Ovary (tissue), 9 donors: ENCODE data around the gene FAM180A. TPM values are rescaled to one million over a fixed set of nuclear protein-coding genes. Genes with fewer than 3 reads are reported as not detected.

Experiments
- DNase-seq, 5 donors: peaks; one replicate each; pipeline ENCODE4 v3.0.0-alpha.2; 2019 to 2020
- H3K27ac ChIP-seq, 2 donors: fragments of 200-600 bp; one replicate each; pipeline versions ENCODE4 v1.5.1 to v1.8.0; 2019 to 2022
- H3K27me3 ChIP-seq: fragments of 200-600 bp; one replicate; pipeline ENCODE4 v1.8.0; 2022
- H3K36me3 ChIP-seq: fragments of 200-600 bp; sonication (generic); one replicate; pipeline ENCODE4 v1.5.1; 2019
- H3K4me1 ChIP-seq: one replicate; pipeline ENCODE4 v1.8.1; 2013; ENCODE audit warnings: mild to moderate bottlenecking, moderate library complexity; ENCODE audit not compliant: insufficient read depth
- H3K4me3 ChIP-seq: fragments of 200-600 bp; sonication (generic); one replicate; pipeline ENCODE4 v1.5.1; 2017
- H3K9me3 ChIP-seq, 2 donors: fragments of 200-600 bp in 1 of 2; sonication (generic) in 1 of 2; one replicate each; pipeline versions ENCODE4 v1.5.1 to v1.8.1; 2013 to 2019; ENCODE audit warnings: mild to moderate bottlenecking in 1 of 2, moderate library complexity in 1 of 2
- CTCF ChIP-seq, 3 donors: fragments of 450-650 bp in 2 of 3; fragments of 200-600 bp in 1 of 3; IDR thresholded peaks; one replicate each; pipeline versions ENCODE4 v1.5.1 to v1.8.0; 2016 to 2022; ENCODE audit warnings: antibody characterized with exemption in 3 of 3, mild to moderate bottlenecking in 1 of 3
- EP300 ChIP-seq: sonication (generic); formaldehyde crosslinking; IDR thresholded peaks from one replicate; pipeline ENCODE4 v1.6.1; 2017; ENCODE audit warnings: antibody characterized with exemption
- POLR2A ChIP-seq: fragments of 450-650 bp; IDR thresholded peaks from one replicate; pipeline ENCODE4 v1.6.1; 2017; ENCODE audit warnings: antibody characterized with exemption, mild to moderate bottlenecking, moderate library complexity
- WGBS, 3 donors: extraction: QIAGEN DNeasy Blood & Tissue Kit in 1 of 3; methylation state at CpG; one replicate each; pipeline versions ENCODE4 v1.1.5 to v1.1.7; 2013 to 2017; 5-methylcytosine and 5-hydroxymethylcytosine counted together
- intact Hi-C, 4 donors: fragments of 100-400 bp; cut with DNase I; formaldehyde crosslinking; loops; one replicate each; pipeline versions ENCODE4 v1.11.0 to v1.15.1; 2022 to 2023
- polyA plus RNA-seq, 2 donors: library from polyadenylated mRNA; stranded (reverse); fragments of 200-250 nt in 1 of 2; fragments of 350-450 nt in 1 of 2; fragmentation: Illumina TruSeq in 1 of 2; extraction: RNeasy Lipid Tissue Mini Kit (QIAGEN cat#74804) in 1 of 2; gene quantifications; one replicate each; pipeline ENCODE4 v1.2.3, GENCODE V29; 2013 to 2014
- total RNA-seq, 7 donors: library from RNA; depleted of rRNA in 2 of 7; stranded (reverse); fragments of >200 nt in 2 of 7; fragmentation: NEBNext Ultra II Directional in 3 of 7; extraction: Animal tissue kit (Norgen Biotek cat#: 25700) in 3 of 7; gene quantifications; one replicate each; pipeline versions ENCODE4 v1.1.0 to v1.2.4, GENCODE V29; 2016 to 2023
- donor health status: DM: no; HTN: no; CAD: no; lungs with moderate emphysema.
- donor health status: DM: no; HTN: no; CAD: no.
- donor health status: Bipolar disorder and iron deficiency.
- donor health status: DM: yes; HTN: yes; CAD: no.
- donor health status: DM: no; HTN: no; CAD: no.
- donor health status: DM: yes; HTN: yes; CAD: no.

The FAM180A gene
- total and polyA plus RNA-seq, 9 donors = 1.1 to 5.3 (median 3.1) TPM

GRCh38 chr7:135718794-135719437 is 29.7 kb downstream of the FAM180A start:
- TF ChIP-seq CTCF (IDR thresholded peaks at IDR 0.05) = no peak
- no peak for TF ChIP-seq EP300
- no peak for TF ChIP-seq POLR2A
- intact Hi-C loops = no loop called here
- Histone ChIP-seq H3K27me3 (no peaks in the 10 kb centered on the region), H3K27ac (no peak overlapping the region), H3K4me1 (no peaks in the 10 kb centered on the region), H3K4me3 (no peak overlapping the region), H3K36me3 (no peaks in the 10 kb centered on the region), H3K9me3 (no peaks in the 10 kb centered on the region)
- WGBS, 3 donors = 24 to 37% (median 28%) methylated on average over 7 of the region's 7 CpGs
- no peak for DNase-seq

GRCh38 chr7:135718219-135718618 is 30.4 kb downstream of the FAM180A start:
- Histone ChIP-seq H3K4me1 (no peaks in the 10 kb centered on the region), H3K27me3 (no peaks in the 10 kb centered on the region), H3K36me3 (no peaks in the 10 kb centered on the region), H3K9me3 (no peaks in the 10 kb centered on the region), H3K4me3 (no peak overlapping the region), H3K27ac (no peak overlapping the region)
- DNase-seq = no peak
- TF ChIP-seq EP300 = no peak
- no peak for TF ChIP-seq CTCF (IDR thresholded peaks at IDR 0.05)
- no peak for TF ChIP-seq POLR2A
- intact Hi-C loops = no loop called here
- 88 to 93% (median 88%) methylated on average over 2 of the region's 2 CpGs for WGBS, 3 donors

- 83 to 86% (median 85%) methylated on average over 3 of the region's 3 CpGs for WGBS, 3 donors
- no peak overlapping the region for H3K27ac ChIP-seq
- intact Hi-C loops = no loop called here
- no peaks in the 10 kb centered on the region for H3K27me3 ChIP-seq
- H3K36me3 ChIP-seq = no peaks in the 10 kb centered on the region
- TF ChIP-seq CTCF (IDR thresholded peaks at IDR 0.05) (no peak), EP300 (no peak), POLR2A (no peak)
- no peaks in the 10 kb centered on the region for H3K9me3 ChIP-seq
- H3K4me1 ChIP-seq = peaks cover 1% of the 10 kb centered on the region
- no peak for DNase-seq
- no peak overlapping the region for H3K4me3 ChIP-seq
These were observed 30.9 kb downstream of the FAM180A start for GRCh38 chr7:135717693-135718092.

GRCh38 chr7:135716677-135717238 is 31.9 kb downstream of the FAM180A start:
- Histone ChIP-seq H3K9me3 (no peaks in the 10 kb centered on the region), H3K27me3 (no peaks in the 10 kb centered on the region), H3K4me3 (no peak overlapping the region), H3K4me1 (peaks cover 1% of the 10 kb centered on the region), H3K36me3 (no peaks in the 10 kb centered on the region), H3K27ac (no peak overlapping the region)
- no peak for TF ChIP-seq CTCF (IDR thresholded peaks at IDR 0.05)
- TF ChIP-seq EP300 = no peak
- no peak for TF ChIP-seq POLR2A
- intact Hi-C loops = no loop called here
- no peak for DNase-seq
- 65 to 69% (median 66%) methylated on average over 9 of the region's 9 CpGs for WGBS, 3 donors
